ENCODE results near the gene DNER. TPM values are rescaled to one million over a fixed set of nuclear protein-coding genes. Genes with fewer than 3 reads are reported as not detected.
"Not testable (repeated sequence)": the region's sequence is repeated elsewhere in the genome, so short reads cannot be mapped to it uniquely, and the experiment has no call there.

DNER gene
- total RNA-seq, 4 donors from 2014 or later = 8.9 to 29.4 (median 19.5) TPM

DNA sequence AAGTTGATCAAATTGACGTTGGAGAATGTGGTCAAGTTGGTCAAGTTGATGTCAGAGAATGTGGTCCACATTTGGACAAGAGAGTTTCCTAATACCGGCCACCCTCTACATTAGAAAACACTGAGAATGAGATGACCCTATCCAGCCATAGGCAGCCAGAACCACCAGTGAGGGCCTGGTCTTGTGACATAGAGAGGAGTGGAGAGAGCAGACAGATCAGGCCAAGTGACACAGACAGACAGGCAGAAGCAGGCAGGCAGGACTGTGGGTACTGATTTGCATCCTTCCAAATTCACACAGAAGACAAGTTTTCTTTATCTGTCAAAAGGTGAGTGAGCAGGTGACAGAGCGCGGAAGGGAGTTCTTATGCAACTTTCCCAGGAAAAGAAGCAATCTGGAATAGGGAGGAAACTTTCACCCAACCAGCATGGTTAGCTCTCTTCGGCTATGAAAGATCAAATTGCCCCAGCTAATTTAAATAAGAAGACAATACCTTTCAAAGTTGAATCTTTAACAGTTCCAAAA, 334.2 kb downstream of the DNER start:
- no peak overlapping the region for H3K27ac ChIP-seq
- no peaks in the 10 kb centered on the region for H3K36me3 ChIP-seq
- no peak overlapping the region for H3K4me3 ChIP-seq
- DNase-seq (ENCODE audit: low spot score in 2 of 2) = no peak
- H3K4me1 ChIP-seq = no peaks in the 10 kb centered on the region
- H3K27me3 ChIP-seq = no peaks in the 10 kb centered on the region
- no peaks in the 10 kb centered on the region for H3K9me3 ChIP-seq
- TF ChIP-seq, protein P1, sequence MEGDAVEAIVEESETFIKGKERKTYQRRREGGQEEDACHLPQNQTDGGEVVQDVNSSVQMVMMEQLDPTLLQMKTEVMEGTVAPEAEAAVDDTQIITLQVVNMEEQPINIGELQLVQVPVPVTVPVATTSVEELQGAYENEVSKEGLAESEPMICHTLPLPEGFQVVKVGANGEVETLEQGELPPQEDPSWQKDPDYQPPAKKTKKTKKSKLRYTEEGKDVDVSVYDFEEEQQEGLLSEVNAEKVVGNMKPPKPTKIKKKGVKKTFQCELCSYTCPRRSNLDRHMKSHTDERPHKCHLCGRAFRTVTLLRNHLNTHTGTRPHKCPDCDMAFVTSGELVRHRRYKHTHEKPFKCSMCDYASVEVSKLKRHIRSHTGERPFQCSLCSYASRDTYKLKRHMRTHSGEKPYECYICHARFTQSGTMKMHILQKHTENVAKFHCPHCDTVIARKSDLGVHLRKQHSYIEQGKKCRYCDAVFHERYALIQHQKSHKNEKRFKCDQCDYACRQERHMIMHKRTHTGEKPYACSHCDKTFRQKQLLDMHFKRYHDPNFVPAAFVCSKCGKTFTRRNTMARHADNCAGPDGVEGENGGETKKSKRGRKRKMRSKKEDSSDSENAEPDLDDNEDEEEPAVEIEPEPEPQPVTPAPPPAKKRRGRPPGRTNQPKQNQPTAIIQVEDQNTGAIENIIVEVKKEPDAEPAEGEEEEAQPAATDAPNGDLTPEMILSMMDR (IDR thresholded peaks at IDR 0.05) = no peak
- no peak for TF ChIP-seq EP300 (IDR thresholded peaks at IDR 0.05)
- no peak for TF ChIP-seq POLR2A (IDR thresholded peaks at IDR 0.05)
- TF ChIP-seq POLR2AphosphoS5 (IDR thresholded peaks at IDR 0.05) = no peak
- 90% methylated on average over 5 of the region's 5 CpGs for WGBS

DNA sequence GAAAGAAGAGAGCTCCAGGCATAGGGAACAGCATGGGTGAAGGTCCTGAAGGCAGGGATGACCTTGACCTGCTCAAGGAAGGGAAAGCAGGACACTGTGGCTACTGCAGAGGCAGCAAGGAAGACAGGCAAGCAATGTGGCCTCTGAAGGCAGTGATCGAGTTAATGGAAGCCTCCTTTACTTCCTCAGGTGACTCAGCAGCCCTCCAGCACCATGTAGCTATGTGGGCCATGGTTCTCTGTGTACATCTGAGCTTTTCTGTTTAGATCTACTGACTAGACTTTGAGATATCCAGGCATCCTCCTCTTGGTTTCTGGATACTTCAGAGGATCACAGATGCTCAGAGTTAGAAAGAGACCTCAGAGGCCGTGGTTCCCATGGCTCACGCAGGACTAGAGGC, 336.0 kb downstream of the DNER start:
- H3K9me3 ChIP-seq = no peaks in the 10 kb centered on the region
- no peaks in the 10 kb centered on the region for H3K4me1 ChIP-seq
- H3K27me3 ChIP-seq = no peaks in the 10 kb centered on the region
- TF ChIP-seq POLR2AphosphoS5 (IDR thresholded peaks at IDR 0.05) (no peak), EP300 (IDR thresholded peaks at IDR 0.05) (no peak), POLR2A (IDR thresholded peaks at IDR 0.05) (no peak)
- TF ChIP-seq, protein P1 (IDR thresholded peaks at IDR 0.05) = no peak
- H3K36me3 ChIP-seq = no peaks in the 10 kb centered on the region
- 83% methylated on average over 3 of the region's 3 CpGs for WGBS
- H3K27ac ChIP-seq = no peak overlapping the region
- H3K4me3 ChIP-seq = no peak overlapping the region
- DNase-seq (ENCODE audit: low spot score in 2 of 2) = no peak

DNA sequence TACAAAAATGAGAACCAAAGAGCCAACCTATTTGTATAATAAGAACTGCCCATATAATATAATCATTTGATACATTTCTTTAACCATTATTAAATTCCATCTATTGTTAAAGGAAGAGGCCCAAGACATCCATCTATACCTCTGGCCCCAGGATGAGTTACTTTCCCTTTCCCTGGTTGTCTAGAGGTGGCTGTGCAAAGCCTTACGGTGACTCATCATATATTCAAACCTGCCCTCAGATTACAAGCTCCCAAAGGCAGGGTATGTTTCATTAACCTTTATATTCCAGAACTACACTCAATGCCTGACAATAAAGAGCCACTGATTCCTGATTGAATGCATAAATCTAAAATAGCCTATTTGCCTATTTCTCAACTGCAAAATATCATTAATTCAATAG, 337.5 kb downstream of the DNER start:
- Histone ChIP-seq H3K4me3 (no peak overlapping the region), H3K36me3 (no peaks in the 10 kb centered on the region), H3K4me1 (no peaks in the 10 kb centered on the region), H3K27me3 (no peaks in the 10 kb centered on the region), H3K9me3 (no peaks in the 10 kb centered on the region), H3K27ac (no peak overlapping the region)
- DNase-seq (ENCODE audit: low spot score in 2 of 2) = no peak
- 59% methylated on average over 1 of the region's 1 CpG for WGBS
- no peak for TF ChIP-seq EP300 (IDR thresholded peaks at IDR 0.05)
- no peak for TF ChIP-seq POLR2AphosphoS5 (IDR thresholded peaks at IDR 0.05)
- TF ChIP-seq, protein P1 (IDR thresholded peaks at IDR 0.05) = no peak
- no peak for TF ChIP-seq POLR2A (IDR thresholded peaks at IDR 0.05)

DNA sequence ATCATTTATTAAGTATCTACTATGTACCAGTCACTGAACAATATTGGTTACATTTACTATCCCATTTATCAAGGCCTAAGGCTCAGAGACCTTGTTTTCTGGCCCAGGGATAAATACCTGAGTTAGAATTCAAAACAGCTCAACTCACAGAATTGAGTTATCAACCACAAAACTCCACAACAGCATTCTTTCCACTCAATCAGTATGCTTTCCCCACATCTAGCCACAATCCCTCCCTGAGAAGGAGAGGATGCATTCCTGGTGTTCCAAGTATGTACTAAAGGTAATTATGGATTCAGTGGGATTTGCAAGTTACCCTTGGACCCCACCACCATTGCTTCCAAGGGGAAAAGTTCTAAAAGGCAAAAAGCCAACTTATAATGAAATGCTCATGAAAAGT, 339.1 kb downstream of the DNER start:
- no peak for DNase-seq (ENCODE audit: low spot score in 2 of 2)
- TF ChIP-seq POLR2AphosphoS5 (IDR thresholded peaks at IDR 0.05) (no peak), POLR2A (IDR thresholded peaks at IDR 0.05) (no peak), EP300 (IDR thresholded peaks at IDR 0.05) (no peak)
- TF ChIP-seq, protein P1 (IDR thresholded peaks at IDR 0.05) = no peak
- Histone ChIP-seq H3K36me3 (no peaks in the 10 kb centered on the region), H3K27ac (no peak overlapping the region), H3K4me3 (no peak overlapping the region), H3K27me3 (no peaks in the 10 kb centered on the region), H3K4me1 (no peaks in the 10 kb centered on the region), H3K9me3 (no peaks in the 10 kb centered on the region)

DNA sequence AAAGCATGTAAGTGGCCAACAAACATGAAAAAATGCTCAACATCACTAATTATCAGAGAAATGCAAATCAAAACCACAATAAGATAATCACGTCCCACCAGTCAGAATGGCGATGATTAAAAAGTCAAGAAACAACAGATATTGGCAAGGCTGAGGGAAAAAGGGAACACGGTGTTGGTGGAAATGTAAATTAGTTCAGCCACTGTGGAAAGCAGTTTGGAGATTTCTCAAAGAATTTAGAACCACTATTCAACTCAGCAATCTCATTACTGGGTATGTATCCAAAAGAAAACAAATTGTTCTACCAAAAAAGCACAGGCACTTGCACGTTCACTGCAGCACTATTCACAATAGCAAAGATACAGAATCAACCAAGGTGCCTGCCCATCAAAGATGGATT, 341.0 kb downstream of the DNER start:
- H3K9me3 ChIP-seq; H3K4me3 ChIP-seq; H3K27me3 ChIP-seq; DNase-seq (ENCODE audit: low spot score in 2 of 2); H3K4me1 ChIP-seq; H3K36me3 ChIP-seq; H3K27ac ChIP-seq: not testable (repeated sequence)
- 78% methylated on average over 4 of the region's 4 CpGs for WGBS

DNA sequence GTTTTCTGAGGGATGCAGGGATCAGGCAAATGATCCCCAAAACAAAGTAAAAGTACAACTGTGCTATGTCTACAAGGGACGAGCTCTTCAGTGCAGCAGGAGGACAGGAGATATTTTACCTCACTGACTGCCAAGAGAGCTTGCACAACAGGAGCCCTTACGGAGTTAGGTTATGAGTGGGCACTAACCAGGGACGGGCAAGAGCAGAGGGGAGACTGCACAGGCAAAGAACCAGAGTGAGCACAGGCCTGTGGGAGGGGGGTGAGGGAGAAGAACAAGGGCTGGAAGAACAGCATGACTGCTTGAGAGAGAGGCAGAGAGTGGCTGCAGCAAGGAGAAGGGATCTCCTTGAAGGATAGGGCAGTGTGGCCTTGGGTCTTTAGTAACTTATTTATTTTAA, 342.1 kb downstream of the DNER start:
- no peak for DNase-seq (ENCODE audit: low spot score in 2 of 2)
- TF ChIP-seq POLR2A (IDR thresholded peaks at IDR 0.05) = no peak
- TF ChIP-seq EP300 (IDR thresholded peaks at IDR 0.05) = no peak
- TF ChIP-seq, protein P1 (IDR thresholded peaks at IDR 0.05) = no peak
- no peak for TF ChIP-seq POLR2AphosphoS5 (IDR thresholded peaks at IDR 0.05)
- Histone ChIP-seq H3K9me3 (no peaks in the 10 kb centered on the region), H3K4me1 (no peaks in the 10 kb centered on the region), H3K4me3 (no peak overlapping the region), H3K27me3 (no peaks in the 10 kb centered on the region), H3K36me3 (no peaks in the 10 kb centered on the region), H3K27ac (no peak overlapping the region)
- WGBS = 83% methylated on average over 3 of the region's 3 CpGs
